Right ventricle myocardium superior (tissue), 1 donor: ENCODE data around the gene MYMK. TPM values are rescaled to one million over a fixed set of nuclear protein-coding genes. Genes with fewer than 3 reads are reported as not detected.

Source experiments
- total RNA-seq: library from RNA; stranded (reverse); fragmentation: NEBNext Ultra II Directional; extraction: Animal tissue kit (Norgen Biotek cat#: 25700); gene quantifications from one replicate; pipeline ENCODE4 v1.2.1, GENCODE V29; 2021
- donor health status: DM: no; HTN: yes; CAD: no; lungs with severe emphysema.

Gene MYMK
- total RNA-seq, 1 donor from 2014 or later, result not detected

Other genes starting within 250 kb of the MYMK start
- gene ABO, start 249.8 kb downstream of the MYMK start, total RNA-seq, result 2.4 TPM
- gene SURF6, start 188.8 kb downstream of the MYMK start, total RNA-seq, result 11.1 TPM
- 19.2 TPM for gene MED22, start 176.8 kb downstream of the MYMK start, total RNA-seq
- gene RPL7A, start 176.7 kb downstream of the MYMK start, total RNA-seq, result 834 TPM
- 55.4 TPM for gene SURF1, start 168.5 kb downstream of the MYMK start, total RNA-seq
- 14.0 TPM for gene SURF2, start 168.4 kb downstream of the MYMK start, total RNA-seq
- gene SURF4, start 148.9 kb downstream of the MYMK start, total RNA-seq, result 58.3 TPM
- 0.27 TPM for gene STKLD1, start 148.6 kb downstream of the MYMK start, total RNA-seq
- gene REXO4, start 106.9 kb downstream of the MYMK start, total RNA-seq, result 18.0 TPM
- gene ADAMTS13, start 102.6 kb downstream of the MYMK start, total RNA-seq, result 2.8 TPM
- gene CACFD1, start 65.0 kb downstream of the MYMK start, total RNA-seq, result 12.9 TPM
- 2.9 TPM for gene SLC2A6, start 45.9 kb downstream of the MYMK start, total RNA-seq
- gene ADAMTSL2, start 9.7 kb upstream of the MYMK start, total RNA-seq, result 8.1 TPM
- not detected for gene FAM163B, start 84.4 kb upstream of the MYMK start, total RNA-seq
- gene DBH, start 111.4 kb upstream of the MYMK start, total RNA-seq, result not detected
- 0.94 TPM for gene SARDH, start 213.4 kb upstream of the MYMK start, total RNA-seq